SKM-1 (cell line): ENCODE measurements around the gene SARM1.

ENCODE experiments used
- DNase-seq: peaks from one replicate; lab custom pipeline; 2025; ENCODE audit not compliant: unreplicated experiment; lab: John Stamatoyannopoulos, UW

Gene SARM1

GRCh38 chr17:28367641-28368305 lies 3.7 kb upstream of the SARM1 start:
- no peak for DNase-seq

- no peak for DNase-seq
Measured at GRCh38 chr17:28368306-28368831, 3.1 kb upstream of the SARM1 start.

- DNase-seq, result no peak
Measured at GRCh38 chr17:28368915-28369683, 2.4 kb upstream of the SARM1 start.

GRCh38 chr17:28369684-28370034 lies 1.8 kb upstream of the SARM1 start:
- no peak for DNase-seq

- peak; percentile 15 for DNase-seq
Measured at GRCh38 chr17:28370035-28370743, 1.3 kb upstream of the SARM1 start, which contains the start of gene VTN. Gene VTN (minus strand): TSS chr17:28370307. CDS start chr17:28370203, 104 bp downstream.

- DNase-seq, result no peak
Measured at GRCh38 chr17:28370744-28371103, 770 bp upstream of the SARM1 start.

GRCh38 chr17:28372203-28372944 lies 880 bp downstream of the SARM1 start:
- DNase-seq, result no peak

GRCh38 chr17:28372945-28373274 lies 1.4 kb downstream of the SARM1 start:
- DNase-seq, result no peak

GRCh38 chr17:28379814-28380801 lies 8.6 kb downstream of the SARM1 start:
- DNase-seq, result no peak

GRCh38 chr17:28381141-28381825 lies 9.8 kb downstream of the SARM1 start:
- no peak for DNase-seq

GRCh38 chr17:28384281-28385036 lies 13.0 kb downstream of the SARM1 start:
- DNase-seq, result no peak

- DNase-seq, result no peak
Measured at GRCh38 chr17:28385037-28385400, 13.5 kb downstream of the SARM1 start.

- DNase-seq, result no peak
Measured at GRCh38 chr17:28385406-28385805, 13.9 kb downstream of the SARM1 start.

GRCh38 chr17:28386391-28386790 lies 14.9 kb downstream of the SARM1 start:
- DNase-seq, result no peak

- DNase-seq, result no peak
Measured at GRCh38 chr17:28388106-28388505, 16.6 kb downstream of the SARM1 start.

- no peak for DNase-seq
Measured at GRCh38 chr17:28390141-28390540, 18.6 kb downstream of the SARM1 start.

GRCh38 chr17:28390563-28390962 lies 19.1 kb downstream of the SARM1 start:
- DNase-seq, result no peak

- DNase-seq, result no peak
Measured at GRCh38 chr17:28390984-28391383, 19.5 kb downstream of the SARM1 start.

GRCh38 chr17:28391401-28391800 lies 19.9 kb downstream of the SARM1 start:
- no peak for DNase-seq
